GM21360 (cell line): ENCODE measurements around the gene ZRANB1.

Source experiments
- ATAC-seq: cut with Tn5 transposase; IDR thresholded peaks from one replicate; pipeline ENCODE4 v1.9.1; 2021; ENCODE audit warnings: mild to moderate bottlenecking, moderate library complexity; ENCODE audit not compliant: unreplicated experiment

ZRANB1 gene

DNA sequence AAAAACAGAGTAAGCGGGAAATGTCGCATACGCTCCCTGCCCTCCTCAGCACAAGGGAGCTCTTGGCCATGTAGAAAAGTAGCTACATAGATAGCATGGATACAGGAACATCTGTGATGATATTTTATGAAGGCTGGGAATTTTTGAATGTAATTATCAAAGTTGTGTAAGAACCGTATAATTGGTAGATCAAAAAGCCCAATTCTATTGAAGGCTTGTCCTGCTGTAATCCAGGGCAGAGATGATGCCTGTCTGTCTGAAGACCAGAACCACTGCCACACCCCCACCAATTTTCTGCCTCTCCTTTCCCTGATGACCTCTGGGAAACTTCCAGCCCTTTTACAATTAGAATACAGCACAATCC is 51.4 kb downstream of the ZRANB1 start:
- ATAC-seq, result no peak

DNA sequence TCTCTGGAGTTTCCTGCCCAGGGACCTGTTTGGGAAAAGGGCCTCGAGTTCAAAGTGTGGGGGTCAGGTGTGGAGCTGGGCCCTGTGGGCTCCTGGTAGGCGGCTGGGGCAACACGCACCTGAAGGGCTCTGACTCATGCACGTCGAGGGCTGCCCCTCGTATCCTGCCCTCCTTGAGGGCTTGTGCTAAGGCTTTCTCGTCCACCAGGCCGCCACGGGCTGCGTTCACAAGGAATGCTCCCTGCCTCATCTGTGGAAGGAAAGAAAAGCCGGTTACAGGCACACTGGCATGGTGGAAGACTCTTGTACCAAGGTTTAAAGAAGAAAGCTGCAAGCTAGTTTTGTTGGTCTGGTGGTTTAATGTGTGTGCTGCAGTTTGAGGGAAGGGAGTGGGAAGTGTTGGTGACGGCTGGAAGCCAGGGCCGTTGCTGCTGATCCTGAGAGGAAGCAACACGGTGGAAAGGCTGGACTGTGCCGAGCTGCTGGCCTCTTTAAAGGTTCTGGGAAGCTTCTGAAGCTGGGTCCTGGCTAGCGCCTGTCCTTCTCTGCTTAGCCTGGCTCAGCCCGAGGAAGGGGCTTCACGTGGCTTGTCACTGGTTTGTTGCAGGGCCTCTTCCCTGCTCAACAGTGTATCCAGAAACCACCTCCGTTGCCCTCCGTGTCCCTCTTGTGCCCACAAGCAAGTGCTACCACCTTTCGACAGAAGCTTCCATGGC is 52.0 kb downstream of the ZRANB1 start:
- ATAC-seq, result no peak

DNA sequence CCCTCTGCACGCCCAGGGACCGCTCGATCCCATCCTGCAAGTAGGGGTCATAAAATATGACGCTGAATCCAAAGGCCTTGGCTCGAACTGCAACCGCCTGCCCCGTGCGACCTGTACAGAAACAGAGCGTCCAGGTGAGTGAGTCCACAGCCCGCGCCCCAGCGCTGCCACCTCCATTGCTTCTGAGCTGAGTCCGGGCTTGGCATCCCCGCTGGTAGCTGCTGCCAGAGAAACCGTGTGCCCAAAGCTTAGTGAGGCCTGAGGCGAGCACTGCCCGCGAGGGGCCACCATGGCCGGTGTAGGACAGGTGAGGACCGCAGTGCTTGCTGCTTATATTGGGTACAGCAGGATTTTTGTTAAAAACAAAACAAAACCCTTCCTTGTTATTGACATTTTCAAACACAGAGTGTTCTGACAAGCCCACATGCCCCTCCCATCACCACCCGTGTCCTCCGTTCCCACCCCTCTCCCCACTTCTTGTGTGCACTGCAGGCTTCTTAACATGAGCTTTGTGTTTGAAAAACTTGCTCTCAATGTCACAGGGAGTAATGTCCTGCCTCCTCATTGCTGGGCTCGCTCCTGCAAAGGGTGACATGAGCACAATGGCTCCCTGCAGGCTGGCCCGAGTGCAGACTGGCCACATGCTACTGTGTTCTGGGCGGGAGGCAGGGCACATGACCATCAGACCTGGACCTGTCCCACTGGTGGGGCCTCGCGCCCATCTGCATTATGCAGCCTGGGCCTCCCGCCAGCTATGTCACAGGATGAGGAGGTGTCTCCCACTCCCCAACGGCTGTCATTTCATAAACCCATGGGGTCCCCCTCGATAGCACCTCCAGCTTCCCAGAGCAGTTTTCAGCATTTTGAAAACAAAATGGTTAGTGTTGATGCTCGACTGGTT is 52.9 kb downstream of the ZRANB1 start:
- no peak for ATAC-seq

DNA sequence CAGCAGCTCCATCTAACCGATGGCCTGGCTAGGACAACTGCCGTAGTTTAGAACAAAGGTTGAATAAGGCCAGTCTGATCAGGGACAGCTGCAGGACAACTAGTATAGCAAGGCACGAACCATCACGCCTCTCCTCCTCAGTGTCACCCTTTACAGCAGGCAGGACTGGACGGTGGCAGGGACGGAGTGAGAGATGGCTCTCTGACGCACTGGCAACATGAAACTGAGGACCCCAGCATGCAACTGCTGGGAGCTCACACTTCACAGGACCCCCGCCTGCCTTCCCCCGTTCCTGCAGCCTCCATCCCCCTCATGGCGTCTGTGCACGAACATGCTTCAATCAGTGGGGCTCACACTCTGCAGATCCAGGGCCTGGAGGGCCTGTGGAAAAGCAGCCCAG is 53.7 kb downstream of the ZRANB1 start:
- no peak for ATAC-seq

DNA sequence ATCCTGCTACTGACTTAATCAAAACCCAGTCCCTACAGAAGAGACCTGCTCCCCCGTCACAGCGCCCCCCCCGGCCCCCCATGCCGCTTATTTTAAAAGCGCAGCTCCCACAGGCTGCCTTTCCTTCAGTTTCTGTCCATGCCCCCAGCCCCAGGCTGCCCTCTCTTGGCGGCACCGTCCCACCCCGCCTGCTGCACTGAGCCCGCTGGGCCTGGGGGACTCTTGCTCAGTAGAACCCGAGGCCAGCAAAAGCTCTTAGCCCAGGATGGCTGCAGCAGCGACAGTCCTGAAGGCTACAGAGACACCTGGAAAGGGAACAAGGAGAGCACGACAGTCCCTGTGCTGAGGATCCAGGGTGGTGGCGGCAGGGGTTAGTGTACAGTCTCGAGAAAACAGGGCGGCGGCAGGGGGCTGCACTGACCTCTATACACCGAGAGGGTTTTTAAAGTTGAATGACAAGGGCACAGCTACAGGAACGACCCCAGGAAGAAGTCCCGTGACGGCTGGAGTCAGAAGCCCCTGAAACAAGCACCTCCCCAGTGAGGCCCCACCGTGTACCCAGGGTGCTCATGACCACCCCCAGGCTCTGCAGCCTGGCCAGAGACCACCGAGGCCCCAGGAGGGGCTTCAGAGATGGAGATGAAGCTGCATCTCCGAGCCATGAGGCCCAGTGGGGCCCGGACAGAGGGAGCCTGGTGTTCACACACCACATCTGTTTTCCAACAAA is 54.4 kb downstream of the ZRANB1 start:
- ATAC-seq, result no peak

DNA sequence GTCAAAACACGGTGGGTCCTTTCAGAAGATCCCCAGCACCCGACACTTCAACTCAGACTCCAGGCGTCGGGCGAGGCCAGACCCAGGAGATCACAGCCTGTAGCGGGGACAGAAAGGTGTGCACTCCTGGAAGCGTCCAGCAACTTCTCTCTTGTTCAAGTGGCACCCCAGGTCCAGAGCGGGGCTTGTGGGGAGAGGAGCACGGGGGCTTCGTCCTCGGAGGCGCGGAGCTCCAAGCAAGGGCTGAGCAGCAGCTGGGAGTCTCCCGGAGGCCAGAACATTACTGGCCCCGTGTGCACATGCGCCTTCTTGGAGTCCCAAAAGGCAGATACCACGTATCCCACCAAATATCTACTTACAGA is 54.9 kb downstream of the ZRANB1 start:
- ATAC-seq, result no peak

DNA sequence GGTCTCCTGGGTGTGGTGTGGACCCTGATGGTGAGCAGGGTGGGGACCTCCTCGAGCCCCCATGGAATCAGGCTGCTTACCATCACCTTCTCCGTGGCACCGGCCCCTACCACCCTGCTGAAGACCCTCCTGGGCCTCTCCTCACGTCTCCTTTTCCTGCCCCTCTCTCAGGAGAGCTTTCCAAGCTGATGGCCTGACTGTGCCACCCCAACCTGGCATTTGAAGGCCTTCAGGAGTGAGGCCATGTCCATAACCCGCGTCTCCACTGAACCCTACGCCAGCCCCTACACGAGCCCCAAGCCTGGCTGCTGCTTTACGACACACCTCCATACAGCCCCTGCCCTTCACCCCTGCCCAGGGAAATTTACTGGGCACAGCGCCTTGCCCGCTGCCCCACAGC is 55.4 kb downstream of the ZRANB1 start:
- ATAC-seq, result no peak

DNA sequence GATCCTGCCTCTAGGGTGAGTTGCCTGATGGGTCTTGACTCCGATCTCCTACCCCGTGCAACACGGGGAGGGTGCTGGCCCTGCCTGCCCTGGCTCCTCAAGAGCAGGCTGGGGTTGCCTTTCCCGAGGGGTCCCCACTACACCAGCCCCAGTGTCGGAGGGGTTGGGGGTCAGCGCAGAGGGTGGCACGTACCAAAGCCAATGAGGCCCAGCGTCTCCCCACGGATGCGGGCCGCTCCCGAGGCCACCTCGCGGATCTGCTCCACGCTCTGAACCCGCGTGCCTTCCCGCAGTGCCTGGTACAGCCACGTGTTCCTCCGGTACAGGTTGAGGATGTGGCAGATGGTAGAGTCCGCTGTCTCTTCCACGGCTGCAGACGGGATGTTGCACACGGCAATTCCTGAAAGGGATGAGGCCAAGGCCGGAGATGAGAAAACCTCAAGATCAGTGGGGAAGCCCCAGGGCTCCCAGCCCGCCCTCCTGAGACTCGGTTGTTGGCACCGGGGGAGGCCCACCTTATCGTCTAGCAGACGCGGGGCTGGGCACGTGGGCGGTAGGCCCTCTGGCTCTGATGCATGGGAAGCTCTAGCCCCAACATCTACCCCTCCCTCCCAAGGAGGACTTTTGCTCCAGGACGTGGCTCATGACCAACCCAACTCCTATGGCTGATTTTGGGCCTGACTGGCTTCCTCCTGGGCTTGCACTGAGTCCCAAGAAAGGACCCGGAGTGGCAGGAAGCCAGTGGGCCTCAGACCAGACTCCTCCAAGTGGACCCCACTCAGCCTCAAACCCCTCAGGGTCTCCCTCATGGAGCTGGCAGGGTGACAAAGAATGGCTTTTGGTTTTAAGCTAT is 56.1 kb downstream of the ZRANB1 start:
- ATAC-seq, result no peak

DNA sequence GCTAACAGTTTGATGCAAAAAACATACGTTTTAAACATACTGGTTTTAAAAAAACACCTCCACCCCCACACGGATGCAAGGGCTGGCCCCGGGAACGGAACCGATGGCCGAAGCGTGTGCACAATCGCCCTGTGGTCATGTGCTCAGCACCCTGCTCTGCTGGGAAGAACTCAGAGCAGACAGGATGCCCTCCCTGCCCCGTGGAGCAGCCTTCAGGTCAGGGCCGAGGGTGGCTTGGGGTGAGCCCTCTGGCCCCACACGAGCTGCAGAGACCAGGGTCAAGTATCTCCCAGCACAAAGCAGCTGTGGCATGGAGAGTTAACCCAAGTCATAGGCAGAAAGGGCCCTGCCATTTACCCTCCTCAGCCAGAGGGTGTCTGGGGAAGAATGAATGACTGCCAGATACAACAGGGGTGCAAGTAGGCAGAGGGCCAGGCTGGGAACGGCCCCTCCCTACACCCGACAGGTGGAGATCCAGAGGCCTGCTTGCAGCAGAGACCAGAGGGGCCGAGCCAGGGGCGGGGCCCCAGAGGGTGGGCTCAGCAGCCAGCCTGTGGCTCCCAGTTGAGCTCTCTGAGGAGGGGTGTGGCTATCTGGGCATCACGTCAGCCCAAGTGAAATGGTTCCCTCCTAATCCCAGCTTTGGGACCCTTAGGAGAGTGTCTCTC is 56.8 kb downstream of the ZRANB1 start:
- no peak for ATAC-seq

DNA sequence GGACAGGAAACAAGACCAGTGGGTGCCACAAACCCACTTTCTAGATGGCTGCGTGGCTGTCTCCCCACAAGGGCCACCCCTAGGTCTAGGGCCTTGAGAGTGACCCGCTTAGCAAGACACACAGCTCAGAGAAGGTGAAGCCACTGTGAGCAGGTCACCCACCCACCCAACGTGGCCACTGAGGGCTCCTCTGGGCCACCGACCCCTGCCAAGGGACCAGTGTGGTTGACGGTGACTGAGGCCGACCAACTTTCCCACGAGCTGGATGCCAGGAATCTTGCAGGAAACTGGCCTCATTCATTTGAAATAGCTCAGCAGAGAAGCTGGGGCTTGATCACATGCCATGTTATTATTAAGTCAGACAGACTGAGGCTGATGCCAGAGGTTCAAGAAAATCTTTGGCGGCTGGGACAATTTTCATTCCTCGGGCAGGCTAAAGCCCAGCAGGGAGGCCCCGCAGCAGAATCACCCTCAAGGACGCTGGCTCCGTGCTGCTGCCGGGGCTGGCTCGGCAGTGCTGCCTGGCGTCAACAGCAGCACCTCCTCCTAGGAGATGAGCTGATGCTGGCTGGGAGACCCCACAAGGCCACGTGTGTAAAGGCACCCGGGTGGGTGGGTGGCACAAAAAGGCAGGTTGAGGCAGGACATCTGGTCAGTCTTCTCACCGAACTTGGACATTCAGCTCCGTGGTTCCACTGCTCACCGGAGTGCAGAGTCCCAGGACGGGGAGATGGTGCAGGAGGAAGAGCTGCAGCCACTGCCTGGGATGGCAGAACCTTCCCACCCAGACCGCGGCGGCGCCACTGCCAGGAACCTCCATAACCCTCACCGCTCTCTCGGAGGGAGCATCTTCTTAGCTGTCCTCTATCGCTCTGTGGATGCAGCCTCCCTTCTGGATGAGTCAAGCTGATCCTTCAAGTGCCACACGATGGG is 57.8 kb downstream of the ZRANB1 start:
- ATAC-seq, result no peak

DNA sequence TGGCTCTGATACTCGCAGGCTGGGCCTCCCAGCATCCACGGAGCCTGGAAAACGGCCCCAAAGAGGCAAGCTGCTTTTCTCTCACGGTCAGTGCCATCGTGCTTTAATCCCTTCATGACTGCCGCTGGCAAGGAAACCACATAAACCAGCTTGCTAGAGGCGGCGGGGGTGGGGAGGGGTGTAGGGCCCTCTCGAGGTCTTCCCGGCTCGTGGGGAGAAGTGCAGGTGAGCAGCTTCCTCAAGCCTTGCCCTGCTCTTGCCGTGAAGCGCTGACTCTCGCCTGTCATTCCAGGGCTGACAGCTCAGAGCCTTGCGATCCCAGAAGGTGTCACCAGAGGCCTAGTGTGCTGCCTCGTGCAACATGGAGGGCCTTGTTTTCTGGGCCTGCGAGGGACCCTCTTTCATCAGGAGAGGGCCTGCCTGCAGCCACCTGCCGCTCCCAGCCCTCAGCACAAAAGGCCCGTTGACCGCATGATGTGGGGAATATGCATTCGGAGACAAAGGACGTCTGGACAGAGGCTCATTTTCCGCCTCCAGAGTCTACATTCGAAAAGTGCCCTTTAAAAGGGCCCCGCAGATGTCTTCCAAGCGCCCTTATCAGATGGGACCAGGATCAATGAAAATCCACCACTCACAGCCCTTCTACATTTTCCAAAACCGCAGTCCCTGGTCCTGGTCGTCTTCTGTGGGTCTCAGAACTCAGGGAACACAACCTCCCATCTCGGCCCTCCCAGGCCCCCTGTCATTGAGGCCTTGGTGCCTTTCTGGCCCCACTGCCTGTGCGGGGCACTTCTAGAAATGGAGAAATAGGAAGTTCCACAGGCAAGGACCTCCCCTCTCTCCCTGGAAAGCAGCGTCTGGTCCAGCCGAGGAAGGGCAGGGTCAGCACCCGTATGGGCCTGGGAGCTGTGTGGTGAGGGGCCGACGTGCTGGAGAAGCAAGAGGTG is 58.7 kb downstream of the ZRANB1 start:
- no peak for ATAC-seq

DNA sequence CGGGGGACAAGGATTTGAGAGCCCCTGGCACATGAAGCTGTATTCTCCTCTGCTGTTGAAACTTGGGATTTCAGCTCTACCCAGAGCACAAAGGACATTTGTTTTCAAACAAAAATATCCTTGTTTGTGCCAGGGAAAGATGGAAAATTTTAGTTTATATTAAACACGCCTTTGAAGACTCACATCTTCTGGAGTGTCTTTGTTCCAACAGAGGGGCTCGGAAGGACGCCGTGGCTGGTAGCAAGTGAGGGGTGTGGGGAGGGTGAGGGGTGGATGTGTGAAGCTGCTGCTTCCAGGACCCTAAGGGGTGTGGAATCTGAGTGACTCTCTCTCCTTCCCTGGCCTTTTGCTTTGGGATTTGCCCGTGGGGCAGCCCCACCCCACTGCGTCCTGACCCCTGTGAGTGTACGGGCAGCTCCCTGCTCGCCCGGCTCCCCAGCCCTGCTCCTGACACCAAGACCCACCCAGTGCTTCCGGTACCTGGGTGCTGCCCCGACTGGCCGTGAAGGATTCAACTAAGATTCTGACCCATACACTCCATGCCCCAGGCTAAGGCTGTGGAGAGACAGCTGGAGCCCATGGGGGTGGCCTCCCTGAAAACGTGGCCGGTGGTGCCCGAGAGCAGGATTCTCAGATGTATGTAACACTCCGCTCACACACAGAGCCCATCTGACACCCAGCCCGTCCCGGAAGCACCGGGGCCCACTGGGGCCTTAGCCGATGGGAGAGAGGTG is 59.6 kb downstream of the ZRANB1 start:
- ATAC-seq, result no peak

DNA sequence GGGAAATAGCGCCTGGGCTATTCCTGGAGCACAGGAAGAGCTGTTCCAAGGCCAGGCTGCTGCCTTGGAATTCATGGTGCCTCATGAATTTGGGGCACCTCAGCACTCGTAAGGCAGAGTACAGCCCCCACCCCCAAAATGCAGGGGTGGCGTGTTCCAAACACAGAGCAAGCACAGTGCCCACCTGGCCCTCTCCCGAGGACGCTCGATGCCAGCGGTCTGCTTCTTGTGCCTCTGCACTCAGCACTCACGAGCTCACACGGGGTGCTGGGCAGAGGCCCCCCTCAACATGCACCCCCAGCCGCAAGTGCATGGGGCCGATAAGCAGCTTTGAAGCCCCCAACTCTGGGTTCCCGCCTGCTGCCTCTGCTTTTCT is 60.1 kb downstream of the ZRANB1 start:
- no peak for ATAC-seq

DNA sequence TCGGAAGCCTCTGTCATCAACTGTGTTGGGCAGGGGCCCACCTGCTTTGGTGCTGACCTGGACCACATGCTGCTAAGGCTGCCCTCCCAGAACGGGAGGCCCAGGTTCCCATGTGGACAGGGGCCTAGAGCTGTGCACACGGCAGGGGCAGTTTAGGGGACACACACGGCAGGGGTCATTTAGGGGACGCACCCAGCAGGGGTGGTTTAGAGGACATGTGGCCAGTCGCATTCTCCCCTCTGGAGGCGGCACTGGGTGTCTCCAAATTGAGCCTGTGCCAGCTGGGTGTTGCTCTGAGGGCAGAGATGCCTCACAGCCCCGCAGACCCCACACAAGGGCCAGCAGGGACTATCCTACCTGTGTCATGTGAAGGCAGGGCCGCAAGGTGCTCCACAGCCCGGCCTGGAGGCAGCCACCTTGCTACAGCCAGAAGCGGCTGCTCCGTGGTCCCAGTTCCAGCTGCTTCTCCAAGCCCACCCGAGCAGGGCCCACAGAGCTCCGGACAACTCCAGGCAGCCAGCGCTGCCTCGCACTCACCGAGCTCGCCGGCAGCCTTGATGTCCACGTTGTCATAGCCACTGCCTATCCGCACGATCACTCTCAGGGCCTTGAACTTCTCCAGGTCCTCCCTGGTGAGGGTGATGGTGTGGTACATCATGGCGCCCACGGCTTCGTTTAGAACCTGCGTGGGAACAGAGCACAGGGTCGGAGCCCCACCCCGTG is 60.7 kb downstream of the ZRANB1 start:
- no peak for ATAC-seq

DNA sequence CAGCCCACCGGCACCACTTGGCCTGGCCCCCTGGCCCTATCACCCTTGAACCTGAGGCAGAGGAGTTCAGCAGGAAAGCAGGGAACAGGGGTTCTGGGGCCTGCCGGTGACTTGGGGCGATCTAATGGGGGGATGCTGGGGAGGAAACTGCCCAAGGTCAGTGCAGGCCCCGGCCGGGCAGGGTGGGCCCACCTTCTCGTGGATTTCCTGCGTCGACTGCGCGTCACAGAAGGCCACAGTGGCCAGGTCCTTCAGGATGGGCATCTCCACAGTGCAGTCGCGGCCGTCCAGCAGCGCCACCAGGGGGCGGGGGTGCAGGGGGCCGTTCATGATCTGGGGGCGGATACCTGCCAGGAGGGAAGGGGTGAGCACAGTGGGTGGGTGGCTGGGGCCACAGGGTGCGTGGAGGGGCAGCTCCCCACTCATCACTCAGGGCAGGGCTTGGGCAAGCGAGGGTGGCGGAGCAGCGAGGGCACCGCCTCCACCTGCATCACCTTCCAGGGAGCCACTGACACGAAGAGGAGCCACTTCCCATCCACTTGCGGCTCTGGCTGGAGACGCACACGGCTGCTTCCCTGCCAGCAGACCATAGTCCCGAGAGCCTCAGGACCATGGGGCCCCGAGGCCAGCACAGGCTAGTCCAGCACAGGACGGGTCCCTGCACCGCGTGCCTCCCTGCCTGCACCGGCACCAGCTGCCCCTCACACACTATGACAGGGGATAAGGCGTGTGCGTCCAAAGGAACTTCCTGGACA is 61.4 kb downstream of the ZRANB1 start:
- no peak for ATAC-seq

DNA sequence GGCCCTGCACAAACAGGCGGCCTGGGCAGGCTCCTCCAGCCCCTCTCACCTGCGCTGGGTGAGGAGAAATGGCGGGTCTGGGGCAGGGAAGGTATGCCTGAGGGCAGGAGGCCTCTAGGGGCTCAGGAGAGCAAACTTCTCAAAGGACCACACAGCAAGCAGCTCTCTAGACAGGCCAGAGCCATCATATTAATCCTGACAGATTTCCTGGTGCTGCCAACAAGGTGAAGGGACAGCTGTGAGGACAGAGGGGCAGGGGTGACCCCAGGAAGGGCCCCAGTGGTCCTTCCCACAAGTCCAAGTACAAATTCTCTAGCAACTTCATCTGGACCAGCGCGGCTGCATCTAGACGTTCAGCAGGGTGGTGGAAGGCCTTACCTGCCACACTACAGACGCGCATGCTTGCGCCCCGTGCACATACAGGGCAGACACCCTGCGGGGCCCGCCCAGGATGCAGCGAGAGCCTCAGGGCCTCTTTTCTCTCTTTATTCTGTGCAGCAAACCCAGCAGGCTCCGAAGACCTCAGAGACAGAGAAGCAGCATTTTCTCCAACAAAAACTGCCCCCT is 62.1 kb downstream of the ZRANB1 start:
- no peak for ATAC-seq
